BJ (cell line): ENCODE data around the gene VEGFA. TPM values are rescaled to one million over a fixed set of nuclear protein-coding genes. Genes with fewer than 3 reads are reported as not detected.

ENCODE experiments used
- CTCF ChIA-PET: fragments of 350-600 bp; formaldehyde crosslinking; extraction: SDS; loops from one replicate; lab custom pipeline; 2021; ENCODE audit warnings: antibody characterized with exemption, inconsistent platforms; lab: Yijun Ruan, JAX
- POLR2A ChIA-PET: fragments of 300-600 bp; sonication (Branson Sonifier 250); formaldehyde crosslinking; extraction: SDS; loops from one replicate; lab custom pipeline; 2021; ENCODE audit warnings: antibody characterized with exemption; lab: Charles Lee
- DNase-seq: peaks from one replicate; pipeline ENCODE4 v3.0.0-alpha.2; 2011; ENCODE audit warnings: low read depth
- H3K27me3 ChIP-seq: 2 replicates; pipeline ENCODE4 v1.6.0; 2011; ENCODE audit warnings: low read length; ENCODE audit not compliant: control insufficient read depth, insufficient read depth
- H3K36me3 ChIP-seq: 2 replicates; pipeline ENCODE4 v1.5.1; 2011; ENCODE audit warnings: low read length; ENCODE audit not compliant: control insufficient read depth, insufficient read depth
- H3K4me3 ChIP-seq: 2 replicates; pipeline ENCODE4 v1.5.1; 2011; ENCODE audit warnings: low read depth, mild to moderate bottlenecking, control low read depth, low read length
- CTCF ChIP-seq: IDR thresholded peaks from 2 replicates; pipeline ENCODE4 v1.5.1; 2011; ENCODE audit warnings: low read depth, mild to moderate bottlenecking, control low read depth, inconsistent platforms, low read length, moderate library complexity; ENCODE audit not compliant: insufficient read depth
- polyA plus RNA-seq: library from polyadenylated mRNA; depleted of rRNA; stranded (reverse); fragments of >200 nt; gene quantifications from 2 replicates; pipeline ENCODE4 v1.2.3, GENCODE V29; 2011

The VEGFA gene
- polyA plus RNA-seq, 1 experiment = 357 TPM

GRCh38 chr6:43768506-43768860, 1.5 kb upstream of the VEGFA start:
- ChIA-PET CTCF (interaction anchor here (0.7 to 8.9 kb wide), 61 partner anchors 9 to 321 kb away, joined by 3 to 338 read pairs (median 5); partner anchors contain the start of gene GTPBP2), POLR2A (interaction anchor here (0.6 to 1.7 kb wide), 2 partner anchors 29 to 310 kb away, joined by 3 to 9 read pairs; no protein-coding TSS in a partner anchor)
- DNase-seq = no peak

GRCh38 chr6:43768983-43769525, 957 bp upstream of the VEGFA start:
- H3K4me3 ChIP-seq = no peak overlapping the region; the same call in 1 of the 2 replicates

More at GRCh38 chr6:43768506-43768860, 1.5 kb upstream of the VEGFA start:
- H3K4me3 ChIP-seq = no peak overlapping the region
- H3K36me3 ChIP-seq = peaks cover 1% of the 10 kb centered on the region
- no peak for TF ChIP-seq CTCF
- peaks cover 3% of the 10 kb centered on the region; the same call in 1 of the 2 replicates for H3K27me3 ChIP-seq

GRCh38 chr6:43770372-43771209, 580 bp downstream of the VEGFA start:
- Histone ChIP-seq H3K36me3 (peaks cover 9% of the 10 kb centered on the region), H3K4me3 (peak overlapping the region; percentile 94), H3K27me3 (peaks cover 3% of the 10 kb centered on the region; the same call in 1 of the 2 replicates)
- no peak for TF ChIP-seq CTCF
- no peak for DNase-seq
- ChIA-PET CTCF (interaction anchor here (0.6 to 8.9 kb wide), 45 partner anchors 10 to 363 kb away, joined by 3 to 338 read pairs (median 5); no protein-coding TSS in a partner anchor), POLR2A (interaction anchor here (0.6 to 2.0 kb wide), 10 partner anchors 106 to 618 kb away, joined by 3 to 9 read pairs (median 4); no protein-coding TSS in a partner anchor)

More at GRCh38 chr6:43768983-43769525, 957 bp upstream of the VEGFA start:
- DNase-seq = no peak
- ChIA-PET CTCF (interaction anchor here (0.7 to 8.9 kb wide), 74 partner anchors 8 to 647 kb away, joined by 3 to 338 read pairs (median 4); partner anchors contain the start of gene GTPBP2), POLR2A (interaction anchor here (0.6 to 2.0 kb wide), 3 partner anchors 29 to 310 kb away, joined by 3 to 9 read pairs (median 7); no protein-coding TSS in a partner anchor)
- H3K27me3 ChIP-seq = peaks cover 3% of the 10 kb centered on the region; the same call in 1 of the 2 replicates
- H3K36me3 ChIP-seq = peaks cover 1% of the 10 kb centered on the region
- no peak for TF ChIP-seq CTCF

- POLR2A ChIA-PET = interaction anchor here (0.7 to 1.4 kb wide), 2 partner anchors 239 to 284 kb away, joined by 3 to 9 read pairs; no protein-coding TSS in a partner anchor
- TF ChIP-seq CTCF = no peak
- DNase-seq = no peak
- Histone ChIP-seq H3K27me3 (no peaks in the 10 kb centered on the region), H3K36me3 (peaks cover 9% of the 10 kb centered on the region), H3K4me3 (peak overlapping the region; percentile 94)
- CTCF ChIA-PET = interaction anchor here (0.5 to 8.9 kb wide), 15 partner anchors 15 to 308 kb away, joined by 3 to 338 read pairs (median 6); no protein-coding TSS in a partner anchor
Observed at GRCh38 chr6:43771210-43771857, 1.3 kb downstream of the VEGFA start.
